Kidney epithelial cell (primary cell): ENCODE results near the gene CFAP46. TPM values are rescaled to one million over a fixed set of nuclear protein-coding genes. Genes with fewer than 3 reads are reported as not detected.

Source experiments
- DNase-seq: peaks from one replicate; pipeline ENCODE4 v3.0.0-alpha.2; 2010; ENCODE audit warnings: low read depth
- H3K27me3 ChIP-seq: 2 replicates; pipeline ENCODE4 v1.6.0; 2011; ENCODE audit warnings: low read length; ENCODE audit not compliant: control insufficient read depth, insufficient read depth
- H3K36me3 ChIP-seq: 2 replicates; pipeline ENCODE4 v1.5.1; 2011; ENCODE audit warnings: low read length; ENCODE audit not compliant: control insufficient read depth, insufficient read depth
- H3K4me3 ChIP-seq: 2 replicates; pipeline ENCODE4 v1.5.1; 2011; ENCODE audit warnings: low read depth, mild to moderate bottlenecking, control low read depth, low read length
- CTCF ChIP-seq: IDR thresholded peaks from 2 replicates; pipeline ENCODE4 v1.5.1; 2011; ENCODE audit warnings: mild to moderate bottlenecking, moderate library complexity, low read length, control low read depth, inconsistent platforms; ENCODE audit not compliant: insufficient read depth, poor library complexity, severe bottlenecking
- total RNA-seq: library from RNA; depleted of rRNA; stranded (reverse); fragments of >200 nt; gene quantifications from 2 replicates; pipeline ENCODE4 v1.2.3, GENCODE V29; 2015

The CFAP46 gene
- total RNA-seq, 1 donor from 2014 or later, result 5.1 TPM

- Histone ChIP-seq H3K36me3 (no peaks in the 10 kb centered on the region), H3K4me3 (no peak overlapping the region), H3K27me3 (peaks cover 42% of the 10 kb centered on the region)
- no peak for TF ChIP-seq CTCF
- DNase-seq, result no peak
Observed at GRCh38 chr10:132912225-132912712, 30.1 kb downstream of the CFAP46 start.

GRCh38 chr10:132911786-132912097 is 30.6 kb downstream of the CFAP46 start:
- no peaks in the 10 kb centered on the region for H3K36me3 ChIP-seq
- peaks cover 38% of the 10 kb centered on the region for H3K27me3 ChIP-seq
- no peak for TF ChIP-seq CTCF
- no peak overlapping the region for H3K4me3 ChIP-seq
- no peak for DNase-seq

- peaks cover 32% of the 10 kb centered on the region for H3K27me3 ChIP-seq
- no peak overlapping the region for H3K4me3 ChIP-seq
- no peaks in the 10 kb centered on the region for H3K36me3 ChIP-seq
- TF ChIP-seq CTCF, result no peak
- DNase-seq, result no peak
Observed at GRCh38 chr10:132910901-132911785, 31.2 kb downstream of the CFAP46 start.

GRCh38 chr10:132910186-132910880 is 32.0 kb downstream of the CFAP46 start:
- DNase-seq, result no peak
- Histone ChIP-seq H3K36me3 (no peaks in the 10 kb centered on the region), H3K27me3 (peaks cover 30% of the 10 kb centered on the region), H3K4me3 (no peak overlapping the region)
- no peak for TF ChIP-seq CTCF

GRCh38 chr10:132909491-132910071 is 32.8 kb downstream of the CFAP46 start:
- Histone ChIP-seq H3K36me3 (no peaks in the 10 kb centered on the region), H3K27me3 (peaks cover 27% of the 10 kb centered on the region), H3K4me3 (no peak overlapping the region)
- DNase-seq, result no peak
- TF ChIP-seq CTCF, result no peak
